ENCODE data around the gene JMJD1C.
A peak's percentile ranks its signal among the peaks of the same experiment; 100 is the strongest.

The JMJD1C gene

DNA sequence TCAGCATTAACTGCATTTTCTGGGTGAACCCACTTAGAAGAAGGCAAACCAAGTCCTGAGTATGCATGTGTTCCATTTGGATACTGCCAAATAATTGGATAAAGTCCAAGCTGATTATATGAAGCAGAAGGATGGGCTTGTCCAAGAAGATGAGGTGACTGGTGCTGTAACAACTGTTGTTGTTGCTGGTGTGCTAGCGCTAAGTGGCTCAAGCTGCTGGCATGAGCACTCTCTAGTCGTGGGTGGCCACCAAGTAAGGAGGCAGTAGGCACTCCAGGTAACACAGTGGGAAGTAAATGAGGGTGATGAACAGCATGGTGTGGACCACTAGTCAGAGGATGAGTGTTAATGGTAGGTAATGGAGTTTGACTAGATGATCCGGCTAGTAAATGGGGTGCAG, 252.3 kb downstream of the JMJD1C start:
- DNase-seq (ENCODE audit: low spot score): no peak

DNA sequence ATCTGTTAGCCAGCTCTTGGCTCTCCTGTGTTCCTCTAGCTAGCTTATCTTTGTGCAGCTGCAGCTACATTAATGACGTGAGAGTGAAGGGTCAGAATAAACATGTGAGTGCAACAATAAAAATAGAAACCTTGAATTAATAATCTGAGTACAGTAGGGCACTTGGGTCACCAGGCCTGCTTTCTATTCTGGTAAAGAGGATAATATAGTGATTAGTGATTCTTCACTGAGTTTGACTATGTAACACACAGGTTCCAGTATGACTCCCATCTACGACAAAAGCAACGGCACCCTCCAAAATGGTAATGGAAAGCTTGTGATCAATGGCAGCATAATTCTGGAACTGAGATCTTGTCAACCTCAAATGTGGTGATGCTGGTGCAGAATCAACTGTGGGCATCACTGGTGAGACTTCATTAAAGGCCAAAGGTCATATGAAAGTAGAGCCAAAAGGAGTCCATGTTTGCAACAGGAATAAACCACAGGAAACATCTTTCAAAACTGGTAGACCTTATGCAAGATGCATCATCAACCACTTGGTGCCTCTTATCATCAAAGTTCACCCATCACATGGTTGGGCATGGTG, 255.1 kb downstream of the JMJD1C start:
- peak; percentile 12 for DNase-seq (ENCODE audit: low spot score)

GRCh38 chr10:63209705-63210104, 256.1 kb downstream of the JMJD1C start:
- peak; percentile 18 for DNase-seq (ENCODE audit: low spot score)

DNA sequence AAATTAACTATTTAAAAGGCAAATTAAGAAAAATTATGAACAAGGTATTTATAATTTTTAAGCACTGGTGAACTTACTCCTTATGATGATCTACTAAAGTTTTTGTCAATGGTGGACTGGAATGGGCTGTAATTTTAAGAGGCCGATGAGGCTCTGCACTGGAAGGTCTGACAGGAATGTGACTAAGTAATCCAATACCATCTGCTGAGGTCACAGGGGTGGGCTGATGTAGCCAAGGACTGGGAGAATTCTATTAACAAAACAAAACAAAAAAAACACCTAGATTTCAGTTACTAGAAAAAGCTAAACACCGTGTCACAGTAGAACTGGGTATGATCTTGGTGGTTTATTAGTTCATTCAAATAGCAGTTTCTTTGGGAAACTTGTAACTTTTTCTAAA, 256.8 kb downstream of the JMJD1C start:
- no peak for DNase-seq (ENCODE audit: low spot score)

DNA sequence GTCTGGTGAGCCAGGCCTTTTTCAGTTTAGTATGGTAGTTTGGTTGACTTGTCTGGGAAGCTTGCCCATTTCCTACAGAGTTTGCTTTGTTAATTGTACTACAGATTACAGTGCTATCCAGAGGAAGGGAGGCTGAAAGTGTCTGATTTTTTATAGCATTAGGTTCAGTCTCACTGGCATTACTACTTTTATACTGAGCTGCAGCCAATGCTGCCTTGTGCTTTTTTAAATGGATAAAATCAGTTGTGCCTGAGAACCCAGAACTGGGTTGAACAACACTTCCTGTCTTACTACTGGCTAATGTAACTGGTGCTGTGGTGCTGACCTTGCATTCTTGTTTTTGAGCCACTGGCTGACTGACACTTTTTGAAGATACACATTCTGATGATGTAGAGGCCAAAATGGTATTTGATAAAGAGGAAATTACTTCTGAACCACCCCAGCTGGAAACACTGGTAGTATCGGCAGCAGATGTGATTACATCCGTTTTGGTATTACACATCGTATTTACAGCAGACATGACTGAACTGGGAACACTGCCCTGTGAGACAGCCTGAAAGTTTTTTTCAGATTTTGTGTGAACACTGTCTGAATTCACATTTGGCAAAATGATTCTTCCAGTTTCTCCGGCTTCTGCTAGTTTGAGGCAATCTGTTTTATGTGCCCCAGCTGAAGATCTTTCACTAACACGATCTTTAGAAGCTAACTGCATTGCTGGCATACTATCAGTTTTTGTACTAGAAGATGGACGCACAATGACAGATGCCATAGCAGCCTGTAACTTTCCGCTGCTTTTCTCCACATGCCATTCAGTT, 258.6 kb downstream of the JMJD1C start:
- DNase-seq (ENCODE audit: low spot score): no peak

- no peak for DNase-seq (ENCODE audit: low spot score)
Measured at GRCh38 chr10:63206576-63206975, 259.2 kb downstream of the JMJD1C start.

GRCh38 chr10:63205421-63205820, 260.4 kb downstream of the JMJD1C start:
- no peak for DNase-seq (ENCODE audit: low spot score)

- DNase-seq (ENCODE audit: low spot score): no peak
Measured at GRCh38 chr10:63204667-63205391, 260.9 kb downstream of the JMJD1C start.

GRCh38 chr10:63201118-63201517, 264.7 kb downstream of the JMJD1C start:
- no peak for DNase-seq (ENCODE audit: low spot score)

DNA sequence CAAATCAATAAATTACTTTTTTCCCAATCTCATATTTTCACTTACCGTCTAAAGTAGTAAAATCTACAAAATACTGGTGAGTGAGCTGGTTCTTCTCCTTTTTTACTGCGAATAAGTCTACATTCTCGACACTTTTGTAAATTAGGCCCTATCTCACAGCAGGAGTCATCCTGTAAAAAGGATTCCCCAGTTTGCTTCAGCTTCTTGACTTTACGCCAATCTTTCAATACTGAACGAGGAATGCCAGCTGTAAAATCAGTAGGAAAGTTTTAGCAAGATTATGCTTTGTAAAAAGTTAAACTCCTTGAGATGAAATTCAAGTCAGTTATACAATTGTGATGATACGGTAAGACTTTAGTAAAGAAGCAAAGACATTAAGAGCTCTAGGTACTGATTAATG, 265.3 kb downstream of the JMJD1C start:
- DNase-seq (ENCODE audit: low spot score): no peak

DNA sequence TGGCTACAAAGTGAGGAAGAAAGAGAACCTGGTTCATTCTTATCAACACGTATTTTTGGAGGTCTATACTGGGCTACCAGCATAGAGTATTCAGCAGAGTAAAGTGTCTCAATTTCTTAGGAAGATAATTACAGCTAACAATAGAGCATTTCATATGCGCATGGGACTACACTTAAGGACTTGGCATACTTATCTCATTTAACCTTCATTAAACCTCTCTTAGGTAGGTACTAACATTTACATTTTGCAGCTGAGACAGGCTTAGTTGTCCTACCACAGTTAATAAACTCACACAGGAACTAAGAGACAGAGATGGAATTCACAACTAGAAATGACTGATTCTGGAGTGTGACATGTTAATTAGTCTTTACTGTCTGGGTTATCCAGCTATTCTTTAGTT, 266.1 kb downstream of the JMJD1C start:
- DNase-seq (ENCODE audit: low spot score): no peak

DNA sequence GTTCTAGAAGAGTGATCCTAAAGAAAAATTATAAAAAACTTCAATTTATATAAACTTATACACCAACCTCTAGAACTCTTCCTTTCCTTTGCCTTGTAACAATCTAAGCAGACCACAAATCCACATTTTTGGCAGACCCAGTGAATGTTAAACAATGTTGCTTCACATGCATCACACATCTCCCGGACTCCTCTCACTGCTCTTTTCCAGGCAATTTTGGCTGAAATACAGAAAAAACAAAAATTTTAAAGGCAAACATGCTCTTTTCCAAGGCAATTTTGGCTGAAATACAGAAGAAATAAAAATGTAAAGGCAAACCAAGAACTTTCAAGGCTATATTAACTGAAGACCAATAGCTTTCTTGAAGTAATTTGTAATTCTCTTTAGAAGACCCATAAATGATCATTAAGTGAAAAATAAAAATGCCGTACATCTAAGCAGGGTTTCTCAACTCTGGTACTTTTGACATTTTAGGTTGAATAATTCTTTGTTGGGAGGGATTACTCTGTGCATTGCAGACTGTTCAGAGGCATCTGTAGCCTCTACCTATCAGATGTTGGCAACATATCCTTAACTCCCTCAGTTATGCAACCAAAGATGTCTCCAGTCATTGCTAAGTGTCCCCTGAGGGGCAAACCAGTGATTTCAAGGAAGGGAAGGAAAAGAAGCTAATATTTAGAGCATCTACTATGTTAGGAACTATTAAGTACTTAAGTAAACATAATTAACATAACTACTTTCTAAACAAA, 268.3 kb downstream of the JMJD1C start:
- DNase-seq (ENCODE audit: low spot score): no peak

GRCh38 chr10:63192826-63193225, 273.0 kb downstream of the JMJD1C start:
- no peak for DNase-seq (ENCODE audit: low spot score)

DNA sequence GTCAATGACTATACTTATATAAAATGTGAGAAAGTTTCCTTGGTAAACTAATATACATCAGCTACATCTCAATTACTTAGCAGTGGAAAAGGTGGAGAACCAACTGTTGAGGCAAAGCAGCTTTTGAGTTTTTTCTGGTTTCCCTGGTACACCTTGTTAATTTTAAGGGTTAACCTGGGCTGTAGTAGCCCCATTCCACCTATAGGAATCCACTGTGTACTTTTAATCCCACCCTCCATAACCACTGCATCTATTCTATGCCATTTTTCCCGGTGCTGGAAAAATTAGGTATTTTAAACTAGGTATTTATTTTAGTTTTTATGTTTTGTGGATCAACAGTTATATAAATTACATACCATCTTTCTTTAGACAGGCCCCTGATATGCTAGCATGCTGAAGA, 290.2 kb downstream of the JMJD1C start:
- DNase-seq (ENCODE audit: low spot score): no peak

DNA sequence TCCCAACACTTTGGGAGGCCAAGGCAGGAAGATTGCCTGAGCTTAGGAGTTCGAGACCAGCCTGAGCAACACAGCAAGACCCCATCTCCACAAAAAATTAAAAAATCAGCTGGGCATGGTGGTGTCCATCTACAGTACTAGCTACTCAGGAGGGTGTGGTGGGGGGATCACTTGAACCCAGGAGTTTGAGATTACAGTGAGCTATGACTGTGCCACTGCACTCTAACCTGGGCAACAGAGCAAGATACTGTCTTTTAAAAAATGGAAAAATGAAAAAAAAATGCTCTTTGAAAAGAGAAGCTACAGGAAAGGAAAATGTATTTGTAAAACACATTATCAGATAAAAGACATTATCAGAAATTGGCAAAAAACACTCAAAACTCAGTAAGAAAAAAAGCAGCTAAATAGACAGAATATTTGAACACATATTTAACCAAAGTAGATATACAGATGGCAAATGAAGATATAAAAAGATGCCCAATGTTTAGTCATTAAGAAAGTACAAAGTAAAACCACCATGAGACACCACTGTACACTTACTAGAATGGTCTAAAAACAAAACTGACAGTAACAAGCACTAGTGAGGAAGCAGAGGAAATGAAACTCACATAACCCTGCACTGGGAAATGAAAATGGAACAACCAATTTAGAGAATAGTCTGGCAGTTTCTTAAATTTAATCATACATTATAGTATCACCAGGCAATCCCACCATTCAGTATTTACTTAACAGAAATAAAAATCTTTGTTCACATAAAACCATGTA, 292.1 kb downstream of the JMJD1C start:
- no peak for DNase-seq (ENCODE audit: low spot score)

GRCh38 chr10:63171926-63172325, 293.9 kb downstream of the JMJD1C start:
- no peak for DNase-seq (ENCODE audit: low spot score)

- no peak for DNase-seq (ENCODE audit: low spot score)
Measured at GRCh38 chr10:63171255-63171855, 294.4 kb downstream of the JMJD1C start.

DNA sequence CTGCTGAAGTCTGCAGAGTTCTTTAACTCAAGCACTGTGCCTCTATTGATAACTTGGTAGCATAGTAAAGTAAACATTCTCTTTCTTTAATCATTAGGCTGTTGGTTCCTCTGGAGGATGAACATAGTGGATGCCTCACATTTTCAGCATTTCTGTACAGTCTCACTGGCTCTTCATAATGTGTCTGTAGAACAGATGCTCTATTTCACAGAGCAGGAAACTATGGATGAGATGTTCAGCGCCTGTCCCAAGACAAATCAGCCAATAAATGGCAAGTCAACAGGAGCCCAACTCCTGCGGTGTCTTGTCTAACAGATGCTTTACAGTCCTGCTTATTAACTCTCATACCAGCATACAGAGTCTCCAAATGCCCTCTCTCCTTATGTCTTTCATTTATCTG, 296.2 kb downstream of the JMJD1C start:
- no peak for DNase-seq (ENCODE audit: low spot score)

DNA sequence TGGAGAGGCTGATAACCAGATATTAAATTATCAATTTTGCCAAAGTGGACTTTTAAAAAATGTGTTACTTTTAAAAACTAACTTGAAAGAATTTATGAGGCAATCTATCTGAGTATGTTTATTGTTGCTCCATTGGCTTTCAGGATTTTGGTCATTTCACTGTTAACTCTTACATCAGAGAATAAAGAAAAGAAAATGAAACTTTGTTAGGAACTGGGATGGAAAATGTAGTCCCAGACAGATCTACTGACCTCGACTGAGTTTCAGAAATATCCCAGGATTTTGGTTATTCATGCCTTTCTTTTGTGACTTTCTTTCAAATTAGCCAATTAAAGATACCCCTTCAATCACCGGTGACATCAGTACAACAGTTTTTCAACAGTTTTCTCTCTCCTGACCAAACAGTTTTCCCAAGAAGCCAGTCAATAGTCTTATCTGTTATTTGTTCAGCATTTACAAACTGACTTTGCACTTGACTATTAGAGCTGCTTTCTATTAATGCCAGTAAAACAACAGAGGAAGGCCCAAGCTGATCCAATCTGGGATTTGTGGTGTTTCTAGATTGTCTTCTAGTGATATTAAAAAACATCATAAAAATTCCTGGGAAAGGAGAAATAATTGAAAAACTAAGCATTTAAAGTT, 296.8 kb downstream of the JMJD1C start:
- DNase-seq (ENCODE audit: low spot score): no peak

DNA sequence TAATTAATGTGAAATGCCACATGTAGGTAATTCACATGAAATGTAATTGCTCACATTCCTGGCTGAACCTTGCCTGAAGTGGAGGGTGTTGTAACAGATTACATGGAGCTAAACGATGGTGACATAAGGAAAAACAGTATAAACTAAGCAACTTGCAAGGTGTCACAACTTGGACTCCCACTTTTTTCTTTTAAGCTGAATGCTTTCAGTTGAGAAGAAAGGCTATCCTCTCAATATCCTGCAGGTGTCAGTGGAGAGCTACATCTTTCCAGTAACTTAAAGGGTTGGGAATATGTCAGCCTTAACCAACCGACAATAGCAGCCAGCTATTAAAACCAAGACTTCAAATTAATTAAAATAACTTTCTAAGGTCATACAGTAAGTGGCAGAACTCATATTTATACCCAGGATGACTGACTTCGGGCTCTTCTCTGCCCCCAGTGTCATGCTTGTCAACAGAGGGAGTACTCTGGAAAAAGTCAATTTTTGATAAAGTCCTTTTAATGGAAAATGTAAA, 299.0 kb downstream of the JMJD1C start:
- peak; percentile 82 for DNase-seq (ENCODE audit: low spot score)

GRCh38 chr10:63165249-63165648, 300.5 kb downstream of the JMJD1C start:
- no peak for DNase-seq (ENCODE audit: low spot score)
